ENCODE data around the gene USH2A. TPM values are rescaled to one million over a fixed set of nuclear protein-coding genes. Genes with fewer than 3 reads are reported as not detected.

USH2A gene, protein sequence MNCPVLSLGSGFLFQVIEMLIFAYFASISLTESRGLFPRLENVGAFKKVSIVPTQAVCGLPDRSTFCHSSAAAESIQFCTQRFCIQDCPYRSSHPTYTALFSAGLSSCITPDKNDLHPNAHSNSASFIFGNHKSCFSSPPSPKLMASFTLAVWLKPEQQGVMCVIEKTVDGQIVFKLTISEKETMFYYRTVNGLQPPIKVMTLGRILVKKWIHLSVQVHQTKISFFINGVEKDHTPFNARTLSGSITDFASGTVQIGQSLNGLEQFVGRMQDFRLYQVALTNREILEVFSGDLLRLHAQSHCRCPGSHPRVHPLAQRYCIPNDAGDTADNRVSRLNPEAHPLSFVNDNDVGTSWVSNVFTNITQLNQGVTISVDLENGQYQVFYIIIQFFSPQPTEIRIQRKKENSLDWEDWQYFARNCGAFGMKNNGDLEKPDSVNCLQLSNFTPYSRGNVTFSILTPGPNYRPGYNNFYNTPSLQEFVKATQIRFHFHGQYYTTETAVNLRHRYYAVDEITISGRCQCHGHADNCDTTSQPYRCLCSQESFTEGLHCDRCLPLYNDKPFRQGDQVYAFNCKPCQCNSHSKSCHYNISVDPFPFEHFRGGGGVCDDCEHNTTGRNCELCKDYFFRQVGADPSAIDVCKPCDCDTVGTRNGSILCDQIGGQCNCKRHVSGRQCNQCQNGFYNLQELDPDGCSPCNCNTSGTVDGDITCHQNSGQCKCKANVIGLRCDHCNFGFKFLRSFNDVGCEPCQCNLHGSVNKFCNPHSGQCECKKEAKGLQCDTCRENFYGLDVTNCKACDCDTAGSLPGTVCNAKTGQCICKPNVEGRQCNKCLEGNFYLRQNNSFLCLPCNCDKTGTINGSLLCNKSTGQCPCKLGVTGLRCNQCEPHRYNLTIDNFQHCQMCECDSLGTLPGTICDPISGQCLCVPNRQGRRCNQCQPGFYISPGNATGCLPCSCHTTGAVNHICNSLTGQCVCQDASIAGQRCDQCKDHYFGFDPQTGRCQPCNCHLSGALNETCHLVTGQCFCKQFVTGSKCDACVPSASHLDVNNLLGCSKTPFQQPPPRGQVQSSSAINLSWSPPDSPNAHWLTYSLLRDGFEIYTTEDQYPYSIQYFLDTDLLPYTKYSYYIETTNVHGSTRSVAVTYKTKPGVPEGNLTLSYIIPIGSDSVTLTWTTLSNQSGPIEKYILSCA (N-terminal part only)
- total RNA-seq, result under 1 TPM in 1 of 4 donors, not detected in 3; 0.39 TPM

DNA sequence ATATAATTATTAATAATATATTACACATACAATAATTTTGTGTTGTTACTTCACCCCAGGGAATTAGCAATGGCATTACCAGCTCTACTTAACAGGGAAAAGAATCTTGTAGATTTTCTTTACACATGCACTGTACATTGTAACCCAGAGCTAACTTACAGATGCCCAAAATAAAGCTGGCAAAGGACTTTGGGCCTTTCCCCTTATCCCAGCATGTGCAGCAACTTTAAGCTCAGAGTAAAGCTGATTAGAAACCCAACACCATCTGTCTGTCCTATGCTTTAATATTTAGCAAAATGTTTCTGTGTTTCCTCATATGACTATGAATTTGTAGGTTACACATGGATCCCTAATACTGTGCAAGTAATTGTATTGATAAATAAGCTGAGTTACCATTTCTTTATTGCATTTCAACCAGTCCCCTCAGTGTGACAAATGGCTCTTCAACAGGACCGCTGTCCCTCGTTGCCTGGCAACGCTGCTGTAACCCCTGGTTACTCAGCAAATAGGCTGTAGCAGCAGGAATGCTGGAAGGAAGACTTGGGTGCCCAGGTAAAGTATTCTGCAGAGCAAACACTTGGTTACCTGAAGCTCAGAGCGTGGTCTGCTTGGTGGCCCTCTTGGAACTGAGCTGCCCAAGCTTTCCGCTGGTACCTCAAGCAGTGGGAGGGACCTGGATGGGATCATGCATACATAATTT lies at the start of gene USH2A:
TSS of gene USH2A (minus strand) at position 628 of the 700 bp plus-strand sequence. CDS start 1,112 bp downstream, outside the sequence.
- ATAC-seq, result no peak
- Histone ChIP-seq H3K9me3 (no peaks in the 10 kb centered on the region), H3K4me3 (no peak within 1 kb of the TSS), H3K36me3 (no peaks in the 10 kb centered on the region), H3K27me3 (no peaks in the 10 kb centered on the region), H3K4me1 (no peaks in the 10 kb centered on the region), H3K27ac (no peak within 1 kb of the TSS)
- no peak for TF ChIP-seq POLR2A (IDR thresholded peaks at IDR 0.05)
- TF ChIP-seq EP300 (IDR thresholded peaks at IDR 0.05), result no peak
- no peak for TF ChIP-seq POLR2AphosphoS5 (IDR thresholded peaks at IDR 0.05)
- TF ChIP-seq, protein P1, sequence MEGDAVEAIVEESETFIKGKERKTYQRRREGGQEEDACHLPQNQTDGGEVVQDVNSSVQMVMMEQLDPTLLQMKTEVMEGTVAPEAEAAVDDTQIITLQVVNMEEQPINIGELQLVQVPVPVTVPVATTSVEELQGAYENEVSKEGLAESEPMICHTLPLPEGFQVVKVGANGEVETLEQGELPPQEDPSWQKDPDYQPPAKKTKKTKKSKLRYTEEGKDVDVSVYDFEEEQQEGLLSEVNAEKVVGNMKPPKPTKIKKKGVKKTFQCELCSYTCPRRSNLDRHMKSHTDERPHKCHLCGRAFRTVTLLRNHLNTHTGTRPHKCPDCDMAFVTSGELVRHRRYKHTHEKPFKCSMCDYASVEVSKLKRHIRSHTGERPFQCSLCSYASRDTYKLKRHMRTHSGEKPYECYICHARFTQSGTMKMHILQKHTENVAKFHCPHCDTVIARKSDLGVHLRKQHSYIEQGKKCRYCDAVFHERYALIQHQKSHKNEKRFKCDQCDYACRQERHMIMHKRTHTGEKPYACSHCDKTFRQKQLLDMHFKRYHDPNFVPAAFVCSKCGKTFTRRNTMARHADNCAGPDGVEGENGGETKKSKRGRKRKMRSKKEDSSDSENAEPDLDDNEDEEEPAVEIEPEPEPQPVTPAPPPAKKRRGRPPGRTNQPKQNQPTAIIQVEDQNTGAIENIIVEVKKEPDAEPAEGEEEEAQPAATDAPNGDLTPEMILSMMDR (IDR thresholded peaks at IDR 0.05), result no peak
- 80 to 100% methylated on average over 1 to 3 of the region's 5 CpGs for WGBS, 2 donors (ENCODE audit: low coverage in 1 of 2)

DNA sequence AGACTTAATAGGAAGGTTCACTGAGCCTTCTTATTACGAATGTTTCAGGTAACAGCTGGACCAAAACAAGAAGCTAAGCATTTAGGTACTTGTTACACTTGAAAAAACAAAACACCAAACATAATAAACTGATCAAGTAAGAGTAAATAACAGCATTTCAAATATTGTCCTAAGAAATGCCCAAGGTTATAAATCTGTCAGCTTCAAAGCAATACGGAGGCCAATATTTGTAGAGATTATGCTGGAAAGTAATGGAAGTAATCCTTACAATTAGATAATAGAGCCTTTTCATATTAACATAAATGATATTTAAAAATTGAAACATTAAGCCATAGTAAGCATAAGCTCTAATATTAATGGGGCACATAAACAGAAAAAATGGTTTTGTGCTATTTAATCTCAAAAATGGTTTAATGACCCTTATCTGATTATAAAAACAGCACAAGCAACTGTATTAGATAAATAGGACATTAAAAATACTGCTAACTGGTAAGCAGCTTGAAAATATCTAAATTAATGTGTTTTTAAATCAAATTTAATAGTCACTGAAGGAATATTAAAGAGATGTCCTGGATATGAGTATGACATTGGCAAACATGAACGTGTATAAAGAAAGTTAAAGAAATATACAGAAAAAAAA lies 43.0 kb upstream of the USH2A start:
- Histone ChIP-seq H3K4me1 (no peaks in the 10 kb centered on the region), H3K36me3 (no peaks in the 10 kb centered on the region), H3K9me3 (no peaks in the 10 kb centered on the region), H3K27me3 (no peaks in the 10 kb centered on the region), H3K4me3 (no peak overlapping the region), H3K27ac (no peak overlapping the region)
- WGBS, 2 donors (ENCODE audit: low coverage in 1 of 2), result 82 to 83% methylated on average over 3 of the region's 3 CpGs
- ATAC-seq, result no peak
- no peak for TF ChIP-seq POLR2A (IDR thresholded peaks at IDR 0.05)
- no peak for TF ChIP-seq EP300 (IDR thresholded peaks at IDR 0.05)
- TF ChIP-seq, protein P1 (IDR thresholded peaks at IDR 0.05), result no peak
- no peak for TF ChIP-seq POLR2AphosphoS5 (IDR thresholded peaks at IDR 0.05)

DNA sequence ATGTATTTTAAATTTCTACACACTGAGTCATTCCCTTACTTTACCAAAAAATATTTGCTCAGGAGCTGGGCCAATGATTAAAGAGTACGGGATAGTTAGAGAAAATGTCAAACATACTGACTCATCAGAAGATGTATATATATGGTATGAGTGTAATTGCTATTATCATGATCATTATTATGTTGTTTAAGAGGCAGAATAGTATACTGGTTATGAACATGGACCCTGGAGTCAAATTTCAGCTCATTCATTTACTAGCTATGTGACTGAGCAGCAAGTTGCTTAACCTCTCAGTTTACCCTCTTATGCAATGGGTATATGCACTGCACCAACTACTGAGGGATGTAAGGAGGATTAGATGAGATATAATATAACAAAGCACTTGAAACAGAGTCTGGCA lies 41.2 kb upstream of the USH2A start:
- no peaks in the 10 kb centered on the region for H3K4me1 ChIP-seq
- ATAC-seq, result no peak
- no peak overlapping the region for H3K4me3 ChIP-seq
- 29 to 45% methylated on average over 1 of the region's 1 CpG for WGBS, 2 donors (ENCODE audit: low coverage in 1 of 2)
- no peak overlapping the region for H3K27ac ChIP-seq
- H3K36me3 ChIP-seq, result no peaks in the 10 kb centered on the region
- H3K9me3 ChIP-seq, result no peaks in the 10 kb centered on the region
- no peaks in the 10 kb centered on the region for H3K27me3 ChIP-seq
- TF ChIP-seq EP300 (IDR thresholded peaks at IDR 0.05) (no peak), POLR2A (IDR thresholded peaks at IDR 0.05) (no peak), POLR2AphosphoS5 (IDR thresholded peaks at IDR 0.05) (no peak)

DNA sequence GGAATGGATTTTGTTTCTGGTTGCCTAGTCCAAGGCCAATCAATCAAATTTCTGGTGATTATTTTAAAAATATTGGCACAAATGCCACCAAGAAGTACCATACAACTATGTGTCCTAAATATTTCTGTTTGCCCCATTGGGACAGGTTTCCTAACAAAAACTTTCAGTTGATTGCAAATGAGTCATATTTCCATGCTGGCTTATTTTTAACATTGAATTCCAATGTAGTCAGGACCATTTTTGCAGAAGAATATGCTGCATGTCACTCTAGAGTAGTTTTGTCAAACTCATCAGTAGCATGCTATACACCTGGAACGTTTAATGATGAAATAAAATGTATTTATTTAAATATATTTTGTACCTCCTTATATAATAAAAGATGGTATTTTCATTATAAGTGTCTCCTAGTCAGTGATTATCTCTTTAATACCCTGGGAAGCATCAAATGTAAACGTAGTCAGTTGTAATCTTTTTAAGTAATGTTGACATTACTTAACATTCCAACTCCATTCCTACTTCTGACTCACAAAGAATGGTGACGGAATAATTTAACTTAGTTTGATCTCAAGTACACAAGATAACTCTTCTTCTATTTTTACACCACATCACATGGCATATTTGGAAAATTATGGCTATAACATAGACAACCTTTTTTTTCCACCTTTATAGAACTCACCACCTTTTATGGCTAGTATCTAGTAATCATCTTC lies 39.0 kb upstream of the USH2A start:
- ATAC-seq, result no peak

More for the DNA sequence above, 39.0 kb upstream of the USH2A start:
- 25 to 32% methylated on average over 3 of the region's 3 CpGs for WGBS, 2 donors (ENCODE audit: low coverage in 1 of 2)
- H3K4me3 ChIP-seq, result no peak overlapping the region
- H3K36me3 ChIP-seq, result no peaks in the 10 kb centered on the region
- H3K27ac ChIP-seq, result no peak overlapping the region
- H3K27me3 ChIP-seq, result no peaks in the 10 kb centered on the region
- TF ChIP-seq, protein P1 (IDR thresholded peaks at IDR 0.05), result no peak
- TF ChIP-seq EP300 (IDR thresholded peaks at IDR 0.05) (no peak), POLR2A (IDR thresholded peaks at IDR 0.05) (no peak), POLR2AphosphoS5 (IDR thresholded peaks at IDR 0.05) (no peak)
- H3K9me3 ChIP-seq, result no peaks in the 10 kb centered on the region
- H3K4me1 ChIP-seq, result no peaks in the 10 kb centered on the region

Measured in gastroesophageal sphincter (tissue), 4 donors.